ENCODE measurements around the gene AGPAT4.
"Not testable (repeated sequence)": the region's sequence is repeated elsewhere in the genome, so short reads cannot be mapped to it uniquely, and the experiment has no call there.

The AGPAT4 gene, protein sequence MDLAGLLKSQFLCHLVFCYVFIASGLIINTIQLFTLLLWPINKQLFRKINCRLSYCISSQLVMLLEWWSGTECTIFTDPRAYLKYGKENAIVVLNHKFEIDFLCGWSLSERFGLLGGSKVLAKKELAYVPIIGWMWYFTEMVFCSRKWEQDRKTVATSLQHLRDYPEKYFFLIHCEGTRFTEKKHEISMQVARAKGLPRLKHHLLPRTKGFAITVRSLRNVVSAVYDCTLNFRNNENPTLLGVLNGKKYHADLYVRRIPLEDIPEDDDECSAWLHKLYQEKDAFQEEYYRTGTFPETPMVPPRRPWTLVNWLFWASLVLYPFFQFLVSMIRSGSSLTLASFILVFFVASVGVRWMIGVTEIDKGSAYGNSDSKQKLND
- 31.4 to 32.7 reads per million in 2 donors for total RNA-seq

DNA sequence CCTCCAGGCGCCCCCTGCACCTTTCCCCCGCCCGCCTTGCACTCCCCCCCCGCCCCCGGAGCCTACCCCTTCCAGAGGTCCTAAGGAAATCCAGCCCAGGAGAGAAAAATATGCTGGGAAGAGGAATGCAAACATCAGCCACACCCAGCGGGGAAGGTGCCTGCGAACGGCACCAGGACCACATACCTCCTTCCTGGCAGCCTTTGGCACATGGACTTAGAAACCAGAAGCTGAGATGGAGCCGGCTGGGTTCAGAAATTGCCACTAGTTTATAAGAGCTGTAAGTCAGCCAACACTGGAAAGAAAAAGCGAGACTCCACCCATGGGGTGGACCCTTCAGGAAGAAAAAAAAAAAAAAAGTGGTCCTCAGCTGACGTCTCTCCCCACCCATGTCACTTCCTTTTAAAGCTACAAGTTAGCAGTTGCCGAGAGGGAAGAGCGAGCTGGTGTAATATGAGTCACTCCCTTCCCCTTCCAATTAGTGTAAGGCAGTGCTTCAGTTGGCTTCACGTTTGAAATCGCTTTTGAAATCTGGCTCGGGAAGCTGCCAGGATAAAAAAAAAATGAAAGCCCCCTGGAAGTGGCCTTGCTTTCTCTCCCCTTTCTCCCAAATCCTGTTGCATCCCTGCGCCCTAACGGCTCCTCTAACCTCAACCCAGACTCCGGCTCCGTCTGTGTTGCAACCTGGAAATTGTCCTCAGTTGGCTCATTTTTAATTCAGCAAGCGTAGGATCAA lies at the start of gene AGPAT4:
TSS of gene AGPAT4 (minus strand) at position 310 of the 736 bp plus-strand sequence. CDS start 41,848 bp downstream, outside the sequence.
- DNase-seq: peak; percentile 45

DNA sequence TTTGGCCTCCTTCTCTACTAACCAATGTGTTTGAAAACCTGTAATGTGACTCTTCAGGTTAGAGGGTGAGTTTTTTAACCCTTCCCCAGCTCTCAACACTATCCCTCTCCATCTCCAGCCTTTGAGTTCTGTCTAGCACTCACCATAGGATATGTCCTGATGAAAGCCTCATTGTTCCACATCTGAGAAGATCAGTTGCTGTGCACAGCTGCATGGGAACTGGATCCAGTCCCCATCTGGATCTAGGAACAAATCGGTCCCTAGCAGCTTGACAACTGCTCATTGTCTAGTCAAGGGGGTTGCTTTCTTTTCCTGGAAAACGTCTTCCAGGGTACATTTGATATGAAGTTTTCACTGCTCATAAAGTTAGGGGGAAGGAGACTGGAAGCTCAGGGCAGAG lies 45.4 kb upstream of the AGPAT4 start:
- DNase-seq: no peak

- DNase-seq: no peak
Observed at GRCh38 chr6:161318456-161318855, 44.6 kb upstream of the AGPAT4 start.

DNA sequence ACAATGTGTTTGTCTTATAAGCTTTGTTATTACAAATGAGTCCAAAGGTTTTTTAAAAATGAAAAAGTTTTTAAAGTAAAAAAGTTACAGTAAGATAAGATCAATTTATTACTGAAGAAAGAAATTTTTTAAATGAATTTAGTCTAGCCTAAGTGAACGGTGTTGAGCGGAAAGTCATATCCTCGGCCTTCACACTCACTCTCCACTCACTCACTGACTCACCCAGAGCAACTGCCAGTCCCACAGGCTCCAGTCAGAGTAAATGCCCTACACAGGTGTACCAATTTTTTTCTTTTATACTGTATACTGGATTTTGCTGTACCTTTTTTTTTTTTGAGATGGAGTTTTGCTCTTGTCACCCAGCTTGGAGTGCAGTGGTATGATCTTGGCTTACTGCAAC lies 42.7 kb upstream of the AGPAT4 start:
- no peak for DNase-seq

DNA sequence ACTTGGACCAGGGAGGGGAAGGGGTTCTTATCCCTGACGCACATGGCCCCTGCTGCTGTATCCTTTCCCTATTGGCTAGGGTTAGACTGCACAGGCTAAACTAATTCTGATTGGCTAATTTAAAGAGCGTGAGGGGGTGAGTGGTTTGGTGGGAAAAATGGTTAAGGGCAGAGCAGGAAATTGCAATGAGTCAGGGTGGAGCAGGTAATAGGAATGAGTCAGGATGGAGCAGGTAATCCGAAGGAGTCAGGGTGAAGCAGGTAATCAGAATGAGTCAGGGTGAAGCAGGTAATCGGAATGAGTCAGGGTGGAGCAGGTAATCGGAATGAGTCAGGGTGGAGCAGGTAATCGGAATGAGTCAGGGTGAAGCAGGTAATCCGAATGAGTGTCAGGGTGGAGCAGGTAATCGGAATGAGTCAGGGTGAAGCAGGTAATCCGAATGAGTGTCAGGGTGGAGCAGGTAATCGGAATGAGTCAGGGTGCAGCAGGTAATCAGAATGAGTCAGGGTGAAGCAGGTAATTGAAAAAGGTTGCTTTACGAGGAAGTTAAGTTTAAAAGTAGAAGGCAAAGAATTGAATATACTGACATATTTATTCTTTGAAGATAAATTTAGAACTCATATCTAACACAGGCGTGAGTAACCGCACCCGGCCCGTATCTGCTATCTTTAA lies 41.5 kb upstream of the AGPAT4 start:
- not testable (repeated sequence) for DNase-seq

DNA sequence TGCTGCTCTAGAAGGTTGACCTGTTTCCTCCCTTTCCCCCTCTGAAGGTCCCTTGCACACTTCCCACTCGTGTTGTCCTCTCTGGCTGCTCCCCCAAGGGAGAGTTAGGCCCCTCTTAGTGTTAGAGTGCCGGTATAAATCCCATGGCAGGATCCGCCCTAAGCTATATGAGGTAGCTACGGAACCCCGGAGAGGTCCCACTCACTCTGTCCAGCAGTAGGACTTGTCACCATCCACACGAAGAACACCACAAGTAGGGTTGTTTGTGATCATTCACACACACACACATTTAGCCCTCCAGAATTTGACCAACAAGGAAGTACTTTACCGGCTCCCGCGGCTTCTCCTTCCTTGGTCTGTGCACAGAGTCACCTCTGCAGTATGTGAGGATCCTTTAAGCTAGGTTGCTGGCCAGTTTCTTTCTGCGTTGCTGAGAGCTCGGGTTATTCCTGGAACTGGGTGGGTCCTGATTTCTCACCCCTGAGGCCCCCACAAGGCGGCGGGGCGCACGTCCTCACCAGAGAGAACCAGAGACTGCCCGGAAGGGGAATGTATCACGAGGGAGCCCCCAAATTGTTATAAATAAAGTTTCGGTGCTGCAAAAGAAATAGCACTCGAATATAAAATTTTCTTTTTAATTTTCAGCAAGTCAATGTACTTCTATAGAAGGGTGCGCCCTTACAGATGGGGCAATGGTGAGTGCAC lies 40.8 kb upstream of the AGPAT4 start:
- not testable (repeated sequence) for DNase-seq

DNA sequence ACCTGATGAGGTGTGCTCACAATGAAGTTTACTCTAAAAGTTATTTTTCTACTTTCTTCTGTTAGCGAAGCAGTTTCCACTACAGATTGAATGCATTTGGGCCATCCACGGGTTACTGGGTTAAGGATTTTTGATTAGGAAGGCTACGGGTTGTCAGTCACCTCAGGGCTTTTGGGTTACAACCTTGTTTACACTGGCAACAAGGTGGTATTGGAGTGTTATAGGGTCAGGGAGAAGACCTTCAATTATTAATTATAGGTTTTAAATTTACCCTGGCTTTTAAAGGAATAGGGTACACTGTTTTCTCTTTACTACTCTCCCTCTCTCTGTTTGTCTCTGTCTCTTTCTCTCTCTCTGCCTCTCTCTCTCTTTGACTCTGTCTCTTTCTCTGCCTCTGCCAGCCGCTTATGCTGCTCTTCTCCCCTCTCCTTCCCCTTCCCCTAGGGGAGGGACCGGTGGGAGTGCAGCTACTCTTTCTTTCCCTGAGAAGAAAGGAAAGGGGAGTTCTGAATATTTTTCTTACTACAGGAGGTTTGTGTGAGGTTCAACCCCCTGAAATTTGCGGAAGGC lies 40.2 kb upstream of the AGPAT4 start:
- DNase-seq: no peak

- not testable (repeated sequence) for DNase-seq
Observed at GRCh38 chr6:161313475-161313874, 39.6 kb upstream of the AGPAT4 start.

DNA sequence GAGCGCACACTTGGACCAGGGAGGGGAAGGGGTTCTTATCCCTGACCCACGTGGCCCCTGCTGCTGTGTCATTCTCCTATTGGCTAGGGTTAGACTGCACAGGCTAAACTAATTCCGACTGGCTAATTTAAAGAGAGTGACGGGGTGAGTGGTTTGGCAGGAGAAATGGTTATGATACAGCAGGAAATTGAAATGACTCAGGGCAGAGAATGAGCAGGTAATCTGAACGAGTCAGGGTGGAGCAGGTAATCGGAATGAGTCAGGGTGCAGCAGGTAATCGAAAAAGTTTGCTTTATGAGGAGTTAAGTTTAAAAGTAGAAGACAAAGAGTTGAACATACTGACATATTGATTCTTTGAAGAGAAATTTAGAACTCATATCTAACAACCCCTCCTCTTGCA lies 35.9 kb upstream of the AGPAT4 start:
- not testable (repeated sequence) for DNase-seq

DNA sequence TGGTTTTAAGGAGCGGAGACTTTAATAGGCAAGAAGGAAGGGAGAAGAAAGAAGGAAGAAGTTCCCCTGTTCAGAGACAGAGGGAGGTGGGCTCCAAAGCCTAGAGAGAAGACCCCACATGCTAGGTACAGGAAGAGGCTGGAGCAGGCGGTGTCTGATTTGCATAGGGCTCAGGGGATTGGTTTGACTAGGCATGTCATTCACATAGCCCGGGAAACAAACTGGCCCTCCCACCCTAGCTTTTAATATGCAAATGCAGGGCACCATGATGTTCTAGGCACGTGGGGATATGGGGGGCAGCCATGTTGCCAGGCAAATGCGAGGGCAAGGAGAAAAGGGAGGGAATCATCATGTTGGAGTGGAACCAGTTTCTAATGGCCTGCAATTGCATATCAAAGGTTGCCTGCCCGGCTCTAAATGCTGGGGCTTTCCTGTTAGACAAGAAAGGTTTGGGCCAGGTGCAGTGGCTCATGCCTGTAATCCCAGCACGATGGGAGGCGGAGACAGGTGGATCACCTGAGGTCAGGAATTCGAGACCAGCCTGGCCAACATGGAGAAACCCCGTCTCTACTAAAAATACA lies 34.3 kb upstream of the AGPAT4 start:
- DNase-seq: no peak

GRCh38 chr6:161305860-161306259 lies 32.0 kb upstream of the AGPAT4 start:
- no peak for DNase-seq

- no peak for DNase-seq
Observed at GRCh38 chr6:161303628-161304340, 29.9 kb upstream of the AGPAT4 start.

GRCh38 chr6:161302949-161303348 lies 29.1 kb upstream of the AGPAT4 start:
- DNase-seq: no peak

- DNase-seq: no peak
Observed at GRCh38 chr6:161301338-161301737, 27.5 kb upstream of the AGPAT4 start.

DNA sequence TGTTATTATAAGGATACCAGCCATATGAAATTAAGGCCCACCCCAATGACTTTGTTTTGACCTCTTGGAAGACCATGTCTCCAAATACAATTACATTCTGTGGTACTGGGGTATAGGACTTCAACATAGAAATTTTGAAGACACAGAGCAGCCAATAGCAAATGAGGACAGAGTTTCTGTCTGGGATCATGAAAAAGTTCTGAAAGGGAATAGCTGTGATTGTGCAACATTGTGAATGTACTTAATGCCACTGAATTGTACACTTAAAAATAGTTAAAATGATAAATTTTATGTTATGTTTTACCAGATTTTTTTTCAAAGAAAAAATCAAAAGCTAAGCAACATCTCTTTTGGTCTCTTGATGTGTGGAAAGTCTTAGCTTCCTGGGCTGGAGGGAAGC lies 27.0 kb upstream of the AGPAT4 start:
- no peak for DNase-seq

GRCh38 chr6:161299726-161300125 lies 25.9 kb upstream of the AGPAT4 start:
- DNase-seq: no peak

- no peak for DNase-seq
Observed at GRCh38 chr6:161295784-161296183, 21.9 kb upstream of the AGPAT4 start.

- DNase-seq: no peak
Observed at GRCh38 chr6:161292650-161293281, 18.9 kb upstream of the AGPAT4 start.

DNA sequence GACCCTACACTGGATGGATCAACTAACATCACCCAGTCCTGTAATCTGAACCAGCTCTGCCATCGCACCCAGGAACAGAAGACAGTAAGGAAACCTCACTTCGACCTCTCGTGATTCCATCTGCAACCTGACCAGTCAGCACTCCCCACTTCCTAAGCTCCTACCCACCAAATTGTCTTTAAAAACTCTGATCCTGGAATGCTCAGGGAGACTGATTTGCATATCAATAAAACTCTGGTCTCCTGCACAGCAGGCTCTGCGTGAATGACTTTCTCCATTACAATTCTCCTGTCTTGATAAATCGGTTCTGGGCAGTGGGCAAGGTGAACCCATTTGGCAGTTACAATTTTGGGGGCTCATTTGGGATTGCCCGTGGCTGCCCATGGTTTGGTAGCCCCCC lies 18.3 kb upstream of the AGPAT4 start:
- DNase-seq: no peak

DNA sequence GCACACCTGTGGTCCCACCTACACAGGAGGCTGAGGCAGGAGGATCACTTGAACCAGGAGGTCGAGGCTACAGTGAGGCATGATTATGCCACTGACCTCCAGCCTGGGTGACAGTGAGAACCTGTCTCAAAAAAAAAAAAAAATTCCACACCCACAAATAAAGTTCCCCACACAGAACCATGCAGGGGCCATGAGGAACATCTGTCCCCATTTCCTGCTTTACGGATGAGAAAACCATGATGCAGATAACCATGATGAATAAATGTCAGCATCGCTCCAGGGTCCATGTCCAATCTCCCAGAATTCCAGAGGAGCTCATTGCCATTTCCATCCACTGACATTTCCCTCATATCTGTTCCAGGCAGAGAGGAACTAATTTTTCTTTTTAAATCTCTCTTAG lies 16.9 kb upstream of the AGPAT4 start:
- DNase-seq: no peak

GRCh38 chr6:161284653-161285052 lies 10.8 kb upstream of the AGPAT4 start:
- no peak for DNase-seq

Measured in T-helper 9 cell (primary cell).